ENCODE measurements around the gene FSTL4.

DNA sequence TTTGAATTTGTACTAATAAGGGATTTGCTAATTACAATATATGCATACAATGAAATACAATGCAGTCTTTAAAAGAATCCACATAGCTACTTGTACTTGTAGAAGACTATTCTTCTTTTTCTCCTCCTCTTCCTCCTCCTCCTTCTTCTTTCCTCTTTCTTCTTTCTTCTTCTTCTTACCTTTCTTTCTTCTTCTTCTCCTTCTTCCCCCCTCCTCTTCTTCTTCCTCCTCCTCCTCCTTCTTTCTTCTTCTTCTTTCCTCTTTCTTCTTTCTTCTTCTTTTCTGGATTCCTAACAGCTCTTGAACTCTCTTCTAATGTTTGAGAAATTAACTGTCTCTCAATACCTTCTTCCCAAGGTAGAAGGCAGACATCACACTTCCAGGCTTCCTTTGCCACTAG, 29.3 kb upstream of the FSTL4 start:
- TF ChIP-seq POLR2A (IDR thresholded peaks at IDR 0.05), result no peak
- TF ChIP-seq, protein P1, sequence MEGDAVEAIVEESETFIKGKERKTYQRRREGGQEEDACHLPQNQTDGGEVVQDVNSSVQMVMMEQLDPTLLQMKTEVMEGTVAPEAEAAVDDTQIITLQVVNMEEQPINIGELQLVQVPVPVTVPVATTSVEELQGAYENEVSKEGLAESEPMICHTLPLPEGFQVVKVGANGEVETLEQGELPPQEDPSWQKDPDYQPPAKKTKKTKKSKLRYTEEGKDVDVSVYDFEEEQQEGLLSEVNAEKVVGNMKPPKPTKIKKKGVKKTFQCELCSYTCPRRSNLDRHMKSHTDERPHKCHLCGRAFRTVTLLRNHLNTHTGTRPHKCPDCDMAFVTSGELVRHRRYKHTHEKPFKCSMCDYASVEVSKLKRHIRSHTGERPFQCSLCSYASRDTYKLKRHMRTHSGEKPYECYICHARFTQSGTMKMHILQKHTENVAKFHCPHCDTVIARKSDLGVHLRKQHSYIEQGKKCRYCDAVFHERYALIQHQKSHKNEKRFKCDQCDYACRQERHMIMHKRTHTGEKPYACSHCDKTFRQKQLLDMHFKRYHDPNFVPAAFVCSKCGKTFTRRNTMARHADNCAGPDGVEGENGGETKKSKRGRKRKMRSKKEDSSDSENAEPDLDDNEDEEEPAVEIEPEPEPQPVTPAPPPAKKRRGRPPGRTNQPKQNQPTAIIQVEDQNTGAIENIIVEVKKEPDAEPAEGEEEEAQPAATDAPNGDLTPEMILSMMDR (IDR thresholded peaks at IDR 0.05), result no peak

All from Peyer's patch (tissue), 4 donors.